Erythroblast (primary cell): ENCODE measurements around the gene RAD51B.

Experiments used
- GATA1 ChIP-seq: IDR thresholded peaks from 2 replicates; pipeline ENCODE4 v1.6.1; 2011; ENCODE audit warnings: low read depth, mild to moderate bottlenecking, control low read depth, low read length, moderate library complexity
- POLR2A ChIP-seq: IDR thresholded peaks from 2 replicates; pipeline ENCODE4 v1.6.1; 2011; ENCODE audit warnings: mild to moderate bottlenecking, low read length

DNA sequence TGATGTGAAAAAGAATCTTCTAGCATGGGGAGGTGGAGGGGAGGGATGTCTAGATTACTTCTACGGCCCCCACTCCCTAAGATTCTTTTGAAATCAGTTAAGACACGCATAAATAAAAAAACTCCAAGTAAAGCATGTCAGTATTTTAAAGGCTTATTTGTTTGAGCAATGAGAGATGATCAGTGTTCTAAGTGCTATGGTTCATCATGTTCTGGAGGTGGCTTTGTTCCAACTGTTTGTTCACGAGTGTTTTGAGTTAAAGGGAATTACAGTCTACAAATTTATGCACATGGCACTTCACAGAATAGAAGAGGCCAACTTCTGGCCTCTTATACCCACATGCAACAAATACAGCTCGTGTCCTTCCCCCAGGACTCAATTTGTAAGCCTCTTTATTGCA is 394.9 kb downstream of the RAD51B start:
- TF ChIP-seq POLR2A (no peak), GATA1 (no peak)
